ENCODE results near the gene THBS3. TPM values are rescaled to one million over a fixed set of nuclear protein-coding genes. Genes with fewer than 3 reads are reported as not detected.
"Not testable (repeated sequence)": the region's sequence is repeated elsewhere in the genome, so short reads cannot be mapped to it uniquely, and the experiment has no call there.

THBS3 gene
- total and polyA plus RNA-seq, 5 donors from 2014 or later: 2.7 to 18.4 (median 3.7) TPM

DNA sequence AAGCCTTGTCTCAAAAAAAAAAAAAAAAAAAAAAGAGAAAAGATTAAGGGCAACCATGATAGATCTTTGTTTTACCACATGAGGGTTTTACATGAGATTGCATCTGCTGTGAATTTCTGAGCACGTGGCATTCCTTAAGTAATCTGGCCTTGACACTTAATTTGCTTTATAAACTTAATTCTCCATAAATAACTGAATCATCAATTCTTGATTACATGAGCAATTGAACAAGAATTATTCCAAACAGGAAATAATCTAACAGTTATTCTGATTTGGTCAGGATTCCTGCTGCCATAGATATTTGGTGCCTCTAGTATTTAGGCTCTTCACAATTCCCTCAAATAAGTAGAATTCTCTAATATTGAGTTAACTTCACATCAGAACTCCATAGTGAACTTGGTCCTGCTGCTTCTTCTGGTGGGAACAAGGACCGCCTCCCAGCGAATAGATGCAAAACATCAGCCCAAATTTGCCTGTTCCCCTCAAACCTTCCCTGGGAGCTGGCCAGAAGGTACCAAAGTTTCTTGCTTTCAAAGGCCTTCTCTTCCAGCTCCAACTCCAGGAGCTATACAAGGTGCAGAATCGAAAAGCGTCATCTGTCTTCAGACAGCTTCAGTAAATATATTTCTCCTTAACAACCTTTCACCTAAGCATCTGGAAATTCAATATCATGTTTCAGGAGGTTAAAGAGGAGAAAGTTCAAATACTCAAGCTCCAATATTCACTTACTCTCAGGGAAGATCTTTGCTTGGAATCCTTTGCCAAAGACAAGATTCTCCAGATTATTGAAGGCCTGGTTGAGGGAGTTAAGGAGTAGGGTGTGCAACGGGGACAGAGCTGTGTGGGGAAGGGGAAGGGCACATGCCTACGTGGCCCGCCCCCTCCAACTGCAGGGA is 35.6 kb downstream of the THBS3 start:
- ATAC-seq (ENCODE audit: low read depth in 2 of 2) (peak in 1 of 2 donors; percentile 22), DNase-seq (no peak)
- Mint-ChIP-seq H3K36me3 (peaks cover 14% of the 10 kb centered on the region), H3K4me3 (peak overlapping the region; percentile 94 to 100 (median 98)), H3K27me3 (peaks cover 8% of the 10 kb centered on the region), H3K27ac (peak overlapping the region; percentile 99 to 100 (median 100)), H3K4me1 (peaks cover 15 to 70% (median 40%) of the 10 kb centered on the region in 4 donors), H3K9me3 (no peaks in the 10 kb centered on the region)
- Histone ChIP-seq H3K4me1 (ENCODE audit: control insufficient read depth, insufficient read depth, low read length, poor library complexity, severe bottlenecking) (peaks cover 43% of the 10 kb centered on the region), H3K27me3 (ENCODE audit: control insufficient read depth, insufficient read depth, low read length) (no peaks in the 10 kb centered on the region), H3K36me3 (ENCODE audit: control insufficient read depth, insufficient read depth, low read length) (peaks cover 18% of the 10 kb centered on the region), H3K27ac (ENCODE audit: insufficient read depth, low read length, poor library complexity, severe bottlenecking) (peak overlapping the region; percentile 93), H3K4me3 (ENCODE audit: low read depth, low read length) (peak overlapping the region; percentile 70), H3K9me3 (ENCODE audit: control insufficient read depth in 2 of 2, low read length in 2 of 2) (no peaks in the 10 kb centered on the region)

DNA sequence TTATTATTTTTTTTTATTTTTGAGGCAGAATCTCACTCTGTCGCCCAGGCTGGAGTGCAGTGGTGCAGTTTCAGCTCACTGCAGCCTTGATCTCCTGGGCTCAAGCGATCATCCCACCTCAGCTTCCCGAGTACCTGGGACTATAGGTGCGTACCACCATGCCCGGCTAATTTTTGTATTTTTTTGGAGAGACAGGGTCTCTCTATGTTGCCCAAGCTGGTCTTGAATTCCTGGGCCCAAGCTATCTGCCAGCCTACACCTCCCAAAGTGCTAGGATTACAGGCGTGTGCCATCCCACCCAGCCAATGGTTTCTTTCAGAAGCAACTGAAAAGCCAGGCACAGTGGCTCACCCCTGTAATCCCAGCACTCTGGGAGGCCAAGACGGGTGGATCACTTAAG is 36.9 kb downstream of the THBS3 start:
- no peaks in the 10 kb centered on the region for H3K27me3 ChIP-seq (ENCODE audit: control insufficient read depth, insufficient read depth, low read length)

DNA sequence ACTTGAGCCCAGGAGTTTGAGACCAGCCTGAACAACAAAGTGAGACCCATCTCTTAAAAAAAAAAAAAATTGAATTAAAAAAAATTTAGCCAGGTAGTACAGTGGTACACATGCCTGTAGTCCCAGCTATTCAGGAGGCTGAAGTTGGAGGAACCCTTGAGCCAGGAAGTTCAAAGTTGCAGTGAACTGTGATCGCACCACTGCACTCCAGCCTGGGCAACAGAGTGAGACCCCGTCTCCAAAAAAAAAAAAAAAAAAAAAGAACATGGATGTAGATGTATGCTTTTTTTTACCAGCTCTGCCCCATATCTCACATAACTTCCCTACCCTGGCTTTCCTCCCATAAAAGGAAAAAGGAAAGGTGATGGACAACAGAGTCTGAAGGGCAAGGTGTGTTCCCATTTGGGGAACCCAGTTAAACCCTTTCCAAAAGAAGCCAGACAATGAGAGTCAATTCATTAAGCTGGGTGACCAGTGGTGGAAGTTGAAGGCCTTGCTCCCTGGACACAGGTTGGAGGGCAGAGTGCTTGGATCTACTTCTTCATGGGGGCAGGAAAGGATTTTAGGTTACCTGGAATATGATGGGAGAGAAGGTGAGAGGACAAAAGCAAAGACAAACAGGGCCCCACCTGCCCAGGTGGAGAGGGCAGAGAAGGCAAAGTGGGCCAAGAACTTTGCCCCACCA is 37.5 kb downstream of the THBS3 start:
- Mint-ChIP-seq H3K9me3 (no peaks in the 10 kb centered on the region), H3K27ac (no peak overlapping the region), H3K4me1 (peaks cover 11 to 55% (median 30%) of the 10 kb centered on the region in 4 donors), H3K36me3 (peaks cover 14% of the 10 kb centered on the region), H3K27me3 (peaks cover 8% of the 10 kb centered on the region), H3K4me3 (peak overlapping the region in 2 of 4 donors; percentile 22 to 46)
- H3K27ac ChIP-seq (ENCODE audit: insufficient read depth, low read length, poor library complexity, severe bottlenecking): no peak overlapping the region
- H3K4me1 ChIP-seq (ENCODE audit: control insufficient read depth, insufficient read depth, low read length, poor library complexity, severe bottlenecking): peaks cover 34% of the 10 kb centered on the region
- ATAC-seq (ENCODE audit: low read depth in 2 of 2) (no peak), DNase-seq (no peak)
- no peaks in the 10 kb centered on the region for H3K27me3 ChIP-seq (ENCODE audit: control insufficient read depth, insufficient read depth, low read length)
- H3K4me3 ChIP-seq (ENCODE audit: low read depth, low read length): no peak overlapping the region
- H3K9me3 ChIP-seq (ENCODE audit: control insufficient read depth in 2 of 2, low read length in 2 of 2): no peaks in the 10 kb centered on the region
- peaks cover 18% of the 10 kb centered on the region for H3K36me3 ChIP-seq (ENCODE audit: control insufficient read depth, insufficient read depth, low read length)

More for the DNA sequence above, 36.9 kb downstream of the THBS3 start:
- Mint-ChIP-seq H3K4me1 (peaks cover 11 to 60% (median 32%) of the 10 kb centered on the region in 4 donors), H3K27me3 (peaks cover 8% of the 10 kb centered on the region), H3K27ac (peak overlapping the region in 1 of 3 donors; percentile 56), H3K9me3 (no peaks in the 10 kb centered on the region), H3K4me3 (peak overlapping the region in 2 of 4 donors; percentile 27 to 100), H3K36me3 (peaks cover 14% of the 10 kb centered on the region)
- ATAC-seq (ENCODE audit: low read depth in 2 of 2) (no peak), DNase-seq (no peak)
- H3K36me3 ChIP-seq (ENCODE audit: control insufficient read depth, insufficient read depth, low read length): peaks cover 18% of the 10 kb centered on the region
- no peak overlapping the region for H3K4me3 ChIP-seq (ENCODE audit: low read depth, low read length)
- H3K9me3 ChIP-seq (ENCODE audit: control insufficient read depth in 2 of 2, low read length in 2 of 2): no peaks in the 10 kb centered on the region
- H3K27ac ChIP-seq (ENCODE audit: insufficient read depth, low read length, poor library complexity, severe bottlenecking): no peak overlapping the region
- peaks cover 34% of the 10 kb centered on the region for H3K4me1 ChIP-seq (ENCODE audit: control insufficient read depth, insufficient read depth, low read length, poor library complexity, severe bottlenecking)

DNA sequence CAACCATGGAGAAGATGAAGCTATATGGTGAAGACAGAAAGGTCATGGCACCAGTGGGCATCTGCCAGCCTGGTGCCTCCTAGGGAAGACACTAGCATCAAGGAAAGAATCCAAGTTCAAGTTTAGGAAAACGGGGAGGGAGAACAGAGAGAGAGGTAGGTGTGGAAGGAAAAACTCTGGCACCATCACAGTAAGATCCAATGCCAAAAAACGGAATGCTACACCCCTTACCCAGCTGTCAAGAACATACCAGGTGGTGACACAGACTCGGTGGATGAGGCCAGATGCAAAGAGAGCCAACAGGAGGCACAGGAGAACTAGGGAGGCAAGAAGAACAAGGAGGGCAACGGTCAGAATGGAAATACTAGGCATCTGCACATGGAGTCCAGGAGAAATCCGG is 38.2 kb downstream of the THBS3 start:
- Histone ChIP-seq H3K9me3 (ENCODE audit: control insufficient read depth in 2 of 2, low read length in 2 of 2) (no peaks in the 10 kb centered on the region), H3K4me3 (ENCODE audit: low read depth, low read length) (no peak overlapping the region), H3K4me1 (ENCODE audit: control insufficient read depth, insufficient read depth, low read length, poor library complexity, severe bottlenecking) (peaks cover 31% of the 10 kb centered on the region), H3K27me3 (ENCODE audit: control insufficient read depth, insufficient read depth, low read length) (no peaks in the 10 kb centered on the region), H3K27ac (ENCODE audit: insufficient read depth, low read length, poor library complexity, severe bottlenecking) (no peak overlapping the region), H3K36me3 (ENCODE audit: control insufficient read depth, insufficient read depth, low read length) (peaks cover 18% of the 10 kb centered on the region)
- peaks cover 8% of the 10 kb centered on the region for H3K27me3 Mint-ChIP-seq
- peaks cover 14% of the 10 kb centered on the region for H3K36me3 Mint-ChIP-seq
- peaks cover 11 to 48% (median 27%) of the 10 kb centered on the region in 4 donors for H3K4me1 Mint-ChIP-seq
- DNase-seq (no peak), ATAC-seq (ENCODE audit: low read depth in 2 of 2) (no peak)
- peak overlapping the region in 3 of 4 donors; percentile 40 to 85 (median 75) for H3K4me3 Mint-ChIP-seq
- H3K9me3 Mint-ChIP-seq: no peaks in the 10 kb centered on the region
- H3K27ac Mint-ChIP-seq: peak overlapping the region in 1 of 3 donors; percentile 76

DNA sequence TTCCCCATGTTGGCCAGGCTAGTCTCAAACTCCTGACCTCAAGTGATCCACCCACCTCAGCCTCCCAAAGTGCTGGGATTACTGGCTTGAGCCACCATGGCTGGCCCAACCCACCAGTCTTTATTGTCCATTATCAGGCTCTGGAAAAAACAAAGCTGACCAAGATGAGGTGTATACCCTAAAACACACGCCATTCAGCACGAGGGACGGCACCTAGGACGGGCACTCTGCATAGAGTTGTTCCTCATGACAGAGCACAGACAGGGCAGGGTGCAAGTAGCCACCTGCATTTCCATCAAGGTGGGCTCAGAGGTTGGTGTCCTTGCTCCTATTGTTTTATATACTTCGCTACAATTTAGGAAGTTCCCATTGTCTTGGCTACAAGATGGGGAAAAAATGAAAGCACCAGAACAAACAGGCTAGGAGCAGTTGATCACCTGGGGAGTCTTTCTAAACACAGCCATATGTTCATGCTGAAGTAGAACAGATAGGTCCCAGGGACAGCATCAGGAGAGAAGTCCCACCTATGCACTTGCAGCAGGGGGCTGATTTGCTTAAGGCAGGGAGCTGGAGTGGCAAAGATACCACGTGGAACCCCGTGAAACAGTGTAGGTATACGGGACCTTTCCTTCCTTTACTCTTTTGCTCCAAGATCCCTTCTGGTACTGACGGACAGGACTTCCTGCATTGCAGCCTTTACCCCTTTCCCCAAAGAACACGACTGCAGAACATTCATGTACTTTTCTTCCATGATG is 39.1 kb downstream of the THBS3 start:
- Mint-ChIP-seq H3K4me1 (peaks cover 11 to 40% (median 27%) of the 10 kb centered on the region in 4 donors), H3K36me3 (peaks cover 14% of the 10 kb centered on the region), H3K9me3 (no peaks in the 10 kb centered on the region), H3K4me3 (peak overlapping the region in 1 of 4 donors; percentile 85), H3K27ac (peak overlapping the region in 1 of 3 donors; percentile 75), H3K27me3 (peaks cover 8% of the 10 kb centered on the region)
- ATAC-seq (ENCODE audit: low read depth in 2 of 2): no peak
- no peak for DNase-seq
- peaks cover 22% of the 10 kb centered on the region for H3K4me1 ChIP-seq (ENCODE audit: control insufficient read depth, insufficient read depth, low read length, poor library complexity, severe bottlenecking)
- no peaks in the 10 kb centered on the region for H3K27me3 ChIP-seq (ENCODE audit: control insufficient read depth, insufficient read depth, low read length)
- H3K27ac ChIP-seq (ENCODE audit: insufficient read depth, low read length, poor library complexity, severe bottlenecking): no peak overlapping the region
- peaks cover 18% of the 10 kb centered on the region for H3K36me3 ChIP-seq (ENCODE audit: control insufficient read depth, insufficient read depth, low read length)
- no peaks in the 10 kb centered on the region for H3K9me3 ChIP-seq (ENCODE audit: control insufficient read depth in 2 of 2, low read length in 2 of 2)
- no peak overlapping the region for H3K4me3 ChIP-seq (ENCODE audit: low read depth, low read length)

DNA sequence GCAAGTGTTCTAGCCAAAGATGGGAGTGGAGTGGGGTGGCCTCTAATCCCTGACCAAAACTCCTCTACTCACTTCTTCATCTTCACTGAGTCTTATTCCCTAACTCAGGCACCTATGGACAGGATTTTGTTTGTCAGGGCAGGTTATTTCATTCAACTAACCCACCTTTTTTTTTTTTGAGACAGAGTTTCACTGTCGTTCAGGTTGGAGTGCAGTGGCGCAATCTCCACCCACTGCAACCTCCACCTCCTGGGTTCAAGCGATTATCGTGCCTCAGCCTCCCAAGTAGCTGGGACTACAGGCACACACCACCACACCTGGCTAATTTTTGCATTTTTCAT is 39.6 kb downstream of the THBS3 start:
- Mint-ChIP-seq H3K4me3 (peak overlapping the region in 2 of 4 donors; percentile 23 to 62), H3K4me1 (peaks cover 11 to 34% (median 23%) of the 10 kb centered on the region in 4 donors), H3K27ac (peak overlapping the region in 1 of 3 donors; percentile 75), H3K36me3 (peaks cover 11% of the 10 kb centered on the region)
- peaks cover 18% of the 10 kb centered on the region for H3K4me1 ChIP-seq (ENCODE audit: control insufficient read depth, insufficient read depth, low read length, poor library complexity, severe bottlenecking)
- not testable (repeated sequence) for H3K4me3 ChIP-seq (ENCODE audit: low read depth, low read length); H3K9me3 ChIP-seq (ENCODE audit: control insufficient read depth in 2 of 2, low read length in 2 of 2); DNase-seq; ATAC-seq (ENCODE audit: low read depth in 2 of 2); H3K27me3 ChIP-seq (ENCODE audit: control insufficient read depth, insufficient read depth, low read length); H3K9me3 Mint-ChIP-seq; H3K27ac ChIP-seq (ENCODE audit: insufficient read depth, low read length, poor library complexity, severe bottlenecking); H3K27me3 Mint-ChIP-seq
- peaks cover 18% of the 10 kb centered on the region for H3K36me3 ChIP-seq (ENCODE audit: control insufficient read depth, insufficient read depth, low read length)
